Small intestine (tissue), 7 donors: ENCODE data around the gene MAGEB17. TPM values are rescaled to one million over a fixed set of nuclear protein-coding genes. Genes with fewer than 3 reads are reported as not detected.

Experiments used
- DNase-seq, 2 donors: peaks; one replicate each; pipeline versions ENCODE4 v3.0.0 to v3.0.0-alpha.2; 2013
- FAIRE-seq: peaks from 2 replicates; lab custom pipeline; 2012; peaks lifted over from hg19 to GRCh38; lab: Jason Lieb, UNC
- H3K27ac ChIP-seq, 3 donors: one replicate each; pipeline ENCODE4 v1.5.1; 2013; ENCODE audit warnings: low read length in 2 of 3, mild to moderate bottlenecking in 2 of 3, control low read depth in 1 of 3, inconsistent platforms in 1 of 3, low read depth in 1 of 3, moderate library complexity in 1 of 3
- H3K27me3 ChIP-seq, 3 donors: one replicate each; pipeline ENCODE4 v1.6.1; 2013; ENCODE audit warnings: low read length in 3 of 3, inconsistent platforms in 1 of 3; ENCODE audit not compliant: control insufficient read depth in 3 of 3, insufficient read depth in 3 of 3
- H3K36me3 ChIP-seq, 3 donors: one replicate each; pipeline ENCODE4 v1.6.1; 2013; ENCODE audit warnings: low read length in 3 of 3, inconsistent platforms in 1 of 3, low read depth in 1 of 3, mild to moderate bottlenecking in 1 of 3, moderate library complexity in 1 of 3; ENCODE audit not compliant: control insufficient read depth in 3 of 3, insufficient read depth in 2 of 3
- H3K4me1 ChIP-seq, 3 donors: one replicate each; pipeline ENCODE4 v1.6.1; 2013; ENCODE audit warnings: low read length in 2 of 3, inconsistent platforms in 1 of 3, low read depth in 1 of 3, mild to moderate bottlenecking in 1 of 3, moderate library complexity in 1 of 3; ENCODE audit not compliant: control insufficient read depth in 3 of 3, insufficient read depth in 2 of 3
- H3K4me3 ChIP-seq, 3 donors: one replicate each; pipeline ENCODE4 v1.5.1; 2013; ENCODE audit warnings: low read length in 3 of 3, control low read depth in 1 of 3, inconsistent platforms in 1 of 3, low read depth in 1 of 3, mild to moderate bottlenecking in 1 of 3, moderate library complexity in 1 of 3
- H3K9me3 ChIP-seq, 2 donors: one replicate each; pipeline ENCODE4 v1.6.1; 2013; ENCODE audit warnings: low read depth in 1 of 2, low read length in 1 of 2; ENCODE audit not compliant: control insufficient read depth in 2 of 2, insufficient read depth in 1 of 2
- WGBS, 3 donors: extraction: QIAGEN DNeasy Blood & Tissue Kit; methylation state at CpG; one replicate each; pipeline ENCODE4 v1.1.7; 2013; 5-methylcytosine and 5-hydroxymethylcytosine counted together
- polyA plus RNA-seq, 4 donors: library from polyadenylated mRNA; stranded (reverse) in 3 of 4; unstranded in 1 of 4; fragments of 200-250 nt in 3 of 4; fragments of 120-200 nt in 1 of 4; gene quantifications; one replicate each; pipeline versions ENCODE4 v1.2.1 to v1.2.3, GENCODE V29; 2013
- donor health status: healthy with polysubstance abuse.
- donor health status: control.
- donor health status: control.
- donor health status: Bipolar disorder and iron deficiency.
- donor health status: healthy.

The MAGEB17 gene
- polyA plus RNA-seq, 4 donors: not detected

DNA sequence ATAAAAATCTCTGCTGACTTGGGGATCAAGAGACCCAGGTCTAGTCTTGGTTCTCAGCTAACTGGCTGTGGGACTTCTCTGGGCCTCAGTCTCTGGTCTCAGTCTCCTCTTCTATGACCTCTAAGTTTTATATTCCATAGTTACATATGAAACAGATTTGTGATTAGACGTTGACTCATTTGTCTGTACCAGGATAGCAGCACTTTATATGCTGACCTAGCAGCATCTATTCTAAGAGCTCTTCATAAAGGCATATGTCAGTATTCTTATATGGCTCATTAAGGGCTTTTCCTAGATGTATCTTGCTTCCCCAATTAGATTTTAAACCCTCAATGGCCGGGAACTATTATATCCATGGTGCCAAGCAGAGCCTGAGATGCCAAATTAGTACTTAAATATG, 31.2 kb upstream of the MAGEB17 start:
- no peak overlapping the region for H3K4me3 ChIP-seq
- no peaks in the 10 kb centered on the region for H3K4me1 ChIP-seq
- H3K27me3 ChIP-seq: no peaks in the 10 kb centered on the region
- FAIRE-seq (no peak), DNase-seq (no peak)
- no peaks in the 10 kb centered on the region for H3K36me3 ChIP-seq
- 61 to 79% (median 71%) methylated on average over 2 of the region's 2 CpGs for WGBS, 3 donors
- H3K9me3 ChIP-seq: no peaks in the 10 kb centered on the region
- H3K27ac ChIP-seq: no peak overlapping the region

DNA sequence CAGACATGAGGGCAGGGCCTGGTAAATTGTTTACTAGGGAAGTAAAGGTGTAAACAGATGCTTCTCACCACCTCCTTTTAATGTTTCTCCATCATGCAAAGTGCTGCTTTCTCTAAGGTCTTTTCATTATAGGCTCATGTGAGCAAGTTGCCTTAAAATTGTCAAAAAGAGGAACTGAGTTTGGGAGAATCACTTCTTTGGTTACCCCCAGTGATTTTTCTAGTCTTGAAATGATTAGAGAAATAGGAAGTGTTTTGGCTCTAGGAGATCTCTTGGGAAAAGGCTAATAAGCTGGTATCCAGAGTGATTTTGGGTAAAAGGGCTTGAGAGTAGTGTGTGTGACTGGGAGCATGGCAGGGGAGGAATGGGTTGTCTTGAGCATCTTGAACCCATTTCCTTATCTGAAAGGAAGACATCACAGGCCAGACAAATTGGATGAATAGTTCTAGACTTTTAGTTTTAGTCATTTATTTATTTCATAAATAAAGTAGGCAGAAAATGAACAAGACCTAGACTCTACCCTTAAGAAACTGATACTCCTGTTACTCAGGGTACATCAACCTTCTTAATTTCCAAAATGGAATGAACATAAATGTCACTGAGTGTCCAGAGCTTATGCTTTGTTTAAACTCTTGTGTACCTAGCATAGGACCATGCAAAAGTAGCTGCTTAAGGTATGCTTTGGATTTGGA, 29.7 kb upstream of the MAGEB17 start:
- Histone ChIP-seq H3K27me3 (no peaks in the 10 kb centered on the region), H3K27ac (no peak overlapping the region), H3K4me3 (no peak overlapping the region), H3K36me3 (no peaks in the 10 kb centered on the region), H3K4me1 (no peaks in the 10 kb centered on the region), H3K9me3 (no peaks in the 10 kb centered on the region)
- FAIRE-seq (no peak), DNase-seq (no peak)

DNA sequence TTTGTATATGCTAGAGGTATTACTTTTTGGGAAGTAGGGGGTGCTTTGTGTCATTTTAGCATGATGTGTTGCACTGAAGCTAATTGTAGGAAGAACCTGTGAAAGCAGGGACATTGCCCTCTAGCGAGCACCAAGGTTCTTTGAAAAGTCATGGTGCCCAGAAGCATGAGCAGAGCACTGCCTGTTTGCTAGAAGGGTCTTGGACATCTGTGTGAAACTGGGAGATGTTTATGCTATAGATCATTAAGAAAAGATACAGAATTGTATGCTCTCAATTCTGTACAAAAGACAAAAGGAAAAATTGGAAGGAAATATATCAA, 29.2 kb upstream of the MAGEB17 start:
- Histone ChIP-seq H3K4me1 (no peaks in the 10 kb centered on the region), H3K36me3 (no peaks in the 10 kb centered on the region), H3K9me3 (no peaks in the 10 kb centered on the region), H3K27ac (no peak overlapping the region), H3K4me3 (no peak overlapping the region), H3K27me3 (no peaks in the 10 kb centered on the region)
- WGBS, 3 donors: 63 to 80% (median 72%) methylated on average over 1 of the region's 1 CpG
- no peak for DNase-seq
- no peak for FAIRE-seq

DNA sequence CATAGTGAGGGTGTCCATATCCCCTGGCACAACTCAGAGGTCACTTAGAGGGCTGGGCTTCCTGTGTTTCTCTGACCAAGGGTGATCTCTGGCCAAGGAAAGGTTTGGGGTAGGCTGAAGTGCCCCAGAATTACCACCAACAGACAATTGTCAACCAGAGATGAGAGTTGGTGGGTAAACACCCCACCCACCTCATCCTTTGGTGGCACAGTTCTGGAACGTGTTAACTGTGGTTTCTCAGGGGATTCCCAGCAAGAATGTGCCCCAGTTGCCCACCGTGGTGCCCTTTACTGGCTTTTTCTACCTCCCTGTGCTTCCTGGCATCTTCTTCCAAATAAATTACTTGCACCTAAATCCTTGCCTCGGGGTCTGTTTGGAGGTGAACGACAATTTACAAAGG, 26.8 kb upstream of the MAGEB17 start:
- no peak overlapping the region for H3K27ac ChIP-seq
- 57 to 76% (median 73%) methylated on average over 4 of the region's 4 CpGs for WGBS, 3 donors
- H3K4me1 ChIP-seq: no peaks in the 10 kb centered on the region
- H3K9me3 ChIP-seq: no peaks in the 10 kb centered on the region
- DNase-seq (no peak), FAIRE-seq (no peak)
- H3K36me3 ChIP-seq: no peaks in the 10 kb centered on the region
- no peak overlapping the region for H3K4me3 ChIP-seq
- no peaks in the 10 kb centered on the region for H3K27me3 ChIP-seq

DNA sequence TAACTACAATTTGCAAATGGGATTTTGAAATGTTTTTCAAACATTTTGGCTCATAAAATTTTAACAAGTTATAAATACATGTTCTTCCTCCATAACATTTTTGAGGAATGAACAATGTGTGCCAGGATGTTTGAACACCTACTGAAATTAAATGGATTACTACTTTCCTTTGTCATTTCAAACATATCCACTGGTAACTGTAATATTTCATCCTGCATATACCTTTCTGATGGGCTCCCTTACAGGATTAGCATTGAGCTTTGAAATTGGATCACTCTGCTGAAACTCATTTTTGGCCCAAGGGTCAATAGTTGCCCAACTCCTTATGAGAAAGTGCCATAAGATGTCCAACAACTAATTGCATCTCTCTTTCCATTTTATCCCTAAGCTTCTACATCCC, 26.3 kb upstream of the MAGEB17 start:
- DNase-seq (no peak), FAIRE-seq (no peak)
- no peaks in the 10 kb centered on the region for H3K4me1 ChIP-seq
- H3K9me3 ChIP-seq: no peaks in the 10 kb centered on the region
- no peaks in the 10 kb centered on the region for H3K27me3 ChIP-seq
- H3K27ac ChIP-seq: no peak overlapping the region
- no peak overlapping the region for H3K4me3 ChIP-seq
- H3K36me3 ChIP-seq: no peaks in the 10 kb centered on the region

DNA sequence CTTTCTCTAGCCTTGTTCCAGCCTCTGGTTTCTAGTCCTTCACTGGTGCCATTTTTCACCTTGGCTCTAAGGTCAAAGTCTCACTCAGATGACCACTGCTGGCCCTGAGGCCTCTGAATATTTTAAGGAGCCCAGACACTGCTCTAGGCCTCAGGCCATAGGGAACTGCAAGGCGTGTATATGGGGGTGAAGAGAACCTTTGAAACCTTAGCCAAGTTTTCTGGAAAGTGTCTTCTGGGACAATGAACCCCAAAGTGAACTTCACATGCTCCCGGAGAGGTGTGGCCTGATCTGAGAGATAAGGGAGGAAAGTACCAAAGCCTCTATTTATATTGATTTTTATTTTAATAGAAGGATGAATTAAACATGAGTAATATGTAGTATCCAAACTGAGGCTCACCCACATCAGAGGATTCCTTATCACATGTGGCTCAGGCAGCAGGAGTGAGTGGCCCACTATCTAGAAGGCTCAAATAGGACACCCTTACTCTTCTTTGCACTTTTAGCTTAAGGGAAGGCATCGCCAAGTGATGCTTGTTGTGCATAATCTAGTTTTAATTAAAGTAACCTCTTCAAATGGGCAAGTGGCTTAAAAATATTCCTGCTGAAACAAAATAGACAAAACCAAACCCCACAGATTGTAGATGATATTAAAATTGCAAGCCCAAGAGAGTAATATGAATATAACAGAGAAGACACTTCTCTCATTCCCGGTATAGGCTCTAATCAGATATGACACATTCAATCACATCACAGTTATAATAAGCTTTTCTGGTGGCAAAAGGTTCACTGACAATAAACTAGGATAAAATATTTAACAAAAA, 25.6 kb upstream of the MAGEB17 start:
- Histone ChIP-seq H3K9me3 (no peaks in the 10 kb centered on the region), H3K27me3 (no peaks in the 10 kb centered on the region), H3K27ac (no peak overlapping the region), H3K36me3 (no peaks in the 10 kb centered on the region), H3K4me3 (no peak overlapping the region), H3K4me1 (no peaks in the 10 kb centered on the region)
- no peak for FAIRE-seq
- no peak for DNase-seq
- WGBS, 3 donors: 67 to 84% (median 81%) methylated on average over 4 of the region's 4 CpGs

DNA sequence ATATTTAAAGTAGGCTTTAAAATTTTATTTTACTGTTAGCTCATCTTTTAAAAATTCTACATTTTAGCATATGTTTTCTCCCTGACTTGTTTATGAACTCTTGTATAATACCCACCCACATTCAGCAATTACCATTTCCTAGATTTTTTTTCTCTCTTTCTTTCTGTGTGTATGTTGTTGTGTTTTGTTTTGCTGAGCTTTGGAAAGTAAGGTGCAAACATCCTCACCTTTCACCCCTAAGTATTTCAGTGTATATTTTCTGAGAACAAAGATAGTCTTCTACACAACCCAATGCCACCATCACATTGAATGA, 25.1 kb upstream of the MAGEB17 start:
- Histone ChIP-seq H3K36me3 (no peaks in the 10 kb centered on the region), H3K4me1 (no peaks in the 10 kb centered on the region), H3K9me3 (no peaks in the 10 kb centered on the region), H3K27ac (no peak overlapping the region), H3K27me3 (no peaks in the 10 kb centered on the region), H3K4me3 (no peak overlapping the region)
- DNase-seq (no peak), FAIRE-seq (no peak)

DNA sequence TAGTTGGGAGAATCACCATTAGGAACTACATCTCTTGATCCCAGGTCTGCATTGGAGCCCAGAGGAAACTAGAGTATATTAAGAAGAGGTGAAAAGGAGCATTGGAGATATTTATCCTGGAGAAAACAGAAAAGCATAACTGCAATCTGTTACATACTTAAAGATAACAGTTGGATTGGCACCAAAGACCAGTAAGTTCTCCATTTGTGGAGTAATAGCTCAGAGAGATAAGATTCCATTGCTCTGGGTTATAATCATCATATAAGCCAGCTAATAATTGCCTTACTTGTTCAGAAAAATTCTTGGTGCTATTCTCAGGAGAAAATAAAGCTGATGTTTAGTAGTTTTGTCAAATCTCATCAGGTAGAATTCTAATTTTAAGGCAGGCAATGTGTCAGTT, 23.3 kb upstream of the MAGEB17 start:
- no peaks in the 10 kb centered on the region for H3K9me3 ChIP-seq
- H3K27me3 ChIP-seq: no peaks in the 10 kb centered on the region
- no peak overlapping the region for H3K27ac ChIP-seq
- H3K4me3 ChIP-seq: no peak overlapping the region
- no peaks in the 10 kb centered on the region for H3K4me1 ChIP-seq
- no peak for DNase-seq
- FAIRE-seq: no peak
- H3K36me3 ChIP-seq: no peaks in the 10 kb centered on the region

DNA sequence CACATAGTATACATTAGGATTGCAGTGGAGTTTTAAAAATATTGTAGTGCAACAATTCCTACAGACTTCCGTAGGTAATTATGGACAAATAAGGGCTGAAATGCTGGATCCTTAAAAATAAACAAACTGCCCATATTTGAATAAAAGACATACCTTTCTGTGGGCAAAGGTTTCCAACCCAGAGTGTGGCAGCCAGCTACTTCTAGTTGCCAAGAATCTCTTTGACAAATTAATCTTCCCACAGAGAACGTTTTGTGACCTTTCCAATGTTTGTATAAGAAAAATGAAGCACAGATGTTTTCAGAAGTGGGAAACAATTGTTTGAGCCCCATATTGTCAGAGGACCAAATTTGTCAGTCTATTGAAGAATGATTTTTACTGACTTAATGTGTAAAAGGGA, 22.9 kb upstream of the MAGEB17 start:
- no peak overlapping the region for H3K27ac ChIP-seq
- no peaks in the 10 kb centered on the region for H3K4me1 ChIP-seq
- no peak for DNase-seq
- no peak for FAIRE-seq
- WGBS, 3 donors: 9 to 27% (median 27%) methylated on average over 2 of the region's 2 CpGs
- H3K9me3 ChIP-seq: no peaks in the 10 kb centered on the region
- no peak overlapping the region for H3K4me3 ChIP-seq
- no peaks in the 10 kb centered on the region for H3K27me3 ChIP-seq
- no peaks in the 10 kb centered on the region for H3K36me3 ChIP-seq
